HUDEP-2 (cell line): ENCODE results near the gene CCNJL.
"Not testable (repeated sequence)": the region's sequence is repeated elsewhere in the genome, so short reads cannot be mapped to it uniquely, and the experiment has no call there.

Source experiments
- DNase-seq, 76 experiments: peaks; one replicate each; lab custom pipeline; 2025; ENCODE audit not compliant: unreplicated experiment in 76 of 76; lab: John Stamatoyannopoulos, UW

CCNJL gene

GRCh38 chr5:160312134-160312959 lies at the start of gene CCNJL:
CCNJL (minus strand) TSS chr5:160312564; CDS start chr5:160311923, 641 bp downstream.
- no peak for DNase-seq

GRCh38 chr5:160361624-160362228 lies 49.4 kb upstream of the CCNJL start:
- DNase-seq: no peak

- DNase-seq: no peak
Measured at GRCh38 chr5:160360310-160360709, 47.9 kb upstream of the CCNJL start.

GRCh38 chr5:160359816-160360215 lies 47.5 kb upstream of the CCNJL start:
- peak in 6 of 76 experiments; percentile 2 to 27 (median 17) for DNase-seq

- no peak for DNase-seq
Measured at GRCh38 chr5:160359242-160359641, 46.9 kb upstream of the CCNJL start.

GRCh38 chr5:160357861-160358411 lies 45.6 kb upstream of the CCNJL start:
- no peak for DNase-seq

- no peak for DNase-seq
Measured at GRCh38 chr5:160357394-160357793, 45.0 kb upstream of the CCNJL start.

- DNase-seq: no peak
Measured at GRCh38 chr5:160356550-160357347, 44.4 kb upstream of the CCNJL start.

- DNase-seq: no peak
Measured at GRCh38 chr5:160354666-160355065, 42.3 kb upstream of the CCNJL start.

- no peak for DNase-seq
Measured at GRCh38 chr5:160353379-160353778, 41.0 kb upstream of the CCNJL start.

- no peak for DNase-seq
Measured at GRCh38 chr5:160352308-160352707, 39.9 kb upstream of the CCNJL start.

- no peak for DNase-seq
Measured at GRCh38 chr5:160349935-160350303, 37.6 kb upstream of the CCNJL start.

- no peak for DNase-seq
Measured at GRCh38 chr5:160349249-160349934, 37.0 kb upstream of the CCNJL start.

GRCh38 chr5:160348080-160348479 lies 35.7 kb upstream of the CCNJL start:
- DNase-seq: peak in 73 of 76 experiments; percentile 19 to 92 (median 68)

- DNase-seq: no peak
Measured at GRCh38 chr5:160347448-160347847, 35.1 kb upstream of the CCNJL start.

- DNase-seq: peak in 1 of 76 experiments; percentile 8
Measured at GRCh38 chr5:160342413-160342941, 30.1 kb upstream of the CCNJL start.

GRCh38 chr5:160341309-160341870 lies 29.0 kb upstream of the CCNJL start:
- peak in 24 of 76 experiments; percentile 2 to 62 (median 34) for DNase-seq

GRCh38 chr5:160340513-160340912 lies 28.1 kb upstream of the CCNJL start:
- not testable (repeated sequence) for DNase-seq

- peak in 17 of 76 experiments; percentile 4 to 51 (median 29) for DNase-seq
Measured at GRCh38 chr5:160339406-160340130, 27.2 kb upstream of the CCNJL start.
